GM19193 (cell line): ENCODE data around the gene UFM1.

Experiments
- POLR2A ChIP-seq: IDR thresholded peaks from 4 replicates; pipeline ENCODE4 v1.6.1; 2011; ENCODE audit not compliant: insufficient read depth, insufficient read length; ENCODE audit errors: extremely low read depth

The UFM1 gene

GRCh38 chr13:38398711-38399493 is 49.3 kb downstream of the UFM1 start:
- no peak for TF ChIP-seq POLR2A

- no peak for TF ChIP-seq POLR2A
Measured at GRCh38 chr13:38399535-38399934, 49.9 kb downstream of the UFM1 start.

GRCh38 chr13:38401276-38401675 is 51.6 kb downstream of the UFM1 start:
- TF ChIP-seq POLR2A = no peak

GRCh38 chr13:38405216-38405615 is 55.6 kb downstream of the UFM1 start:
- no peak for TF ChIP-seq POLR2A

GRCh38 chr13:38409771-38410170 is 60.1 kb downstream of the UFM1 start:
- no peak for TF ChIP-seq POLR2A

- no peak for TF ChIP-seq POLR2A
Measured at GRCh38 chr13:38412266-38412665, 62.6 kb downstream of the UFM1 start.
